ENCODE measurements around the gene HMX1. TPM values are rescaled to one million over a fixed set of nuclear protein-coding genes. Genes with fewer than 3 reads are reported as not detected.

Gene HMX1
- total and polyA plus RNA-seq, 2 donors (not counting 1 experiment from before 2014, with no cell fraction given): not detected

DNA sequence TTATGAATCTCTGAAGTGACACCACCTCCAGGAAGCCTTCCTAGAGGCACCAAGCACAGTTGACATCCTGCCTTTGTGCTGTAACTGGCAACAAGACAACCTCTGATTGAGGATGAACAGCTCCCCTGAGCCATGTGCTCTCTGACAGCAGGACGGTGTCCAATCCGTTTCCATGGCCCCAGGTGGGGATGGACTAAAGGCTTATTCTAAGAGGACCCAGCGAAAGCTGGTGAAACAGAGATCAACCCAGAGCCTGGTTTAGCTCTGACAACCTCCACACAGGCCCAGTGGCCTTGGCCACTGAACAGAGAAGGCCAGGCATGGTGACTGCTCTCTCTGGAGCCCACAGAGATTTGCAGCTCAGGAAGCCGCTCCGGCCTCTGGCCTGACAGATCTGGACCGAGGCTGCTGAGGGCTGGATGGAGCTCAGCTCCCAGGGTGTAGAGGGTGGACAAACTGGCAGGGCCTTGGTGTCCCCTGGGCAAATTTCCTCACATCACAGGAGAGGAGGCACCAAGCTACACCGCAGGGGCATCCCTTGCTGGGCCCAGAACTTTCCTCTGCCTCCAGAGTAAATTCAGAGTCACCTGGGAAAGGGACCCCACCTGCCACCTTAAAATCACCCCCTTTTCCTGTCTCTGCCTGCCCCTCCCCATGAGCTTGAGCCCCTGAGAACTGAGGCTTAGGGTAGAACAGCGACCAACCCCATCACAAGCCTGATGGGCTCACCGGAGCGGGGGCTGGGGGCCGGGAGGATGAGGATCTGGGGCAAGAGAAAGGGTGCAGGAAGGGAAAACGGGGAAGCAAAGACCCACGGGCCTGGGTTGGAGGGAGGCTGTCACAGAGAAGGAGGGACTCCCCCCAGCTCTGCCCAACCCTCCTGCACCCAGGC is 40.2 kb downstream of the HMX1 start:
- Histone ChIP-seq H3K9me3 (ENCODE audit: control extremely low read depth in 1 of 3, control insufficient read depth in 2 of 3, insufficient read depth in 1 of 3, low read length in 2 of 3) (peaks cover 0 to 12% (median 2%) of the 10 kb centered on the region in 3 donors), H2AFZ (ENCODE audit: insufficient read depth, low read depth, low read length, poor library complexity, severe bottlenecking) (no peak overlapping the region), H3K4me3 (ENCODE audit: control extremely low read depth in 1 of 5, extremely low read depth in 1 of 5, insufficient read depth in 1 of 5, low read depth in 2 of 5, low read length in 4 of 5) (no peak overlapping the region), H3K4me2 (replicated peaks; ENCODE audit: low read depth, low read length, poor library complexity, severe bottlenecking) (no peak overlapping the region), H3K9ac (ENCODE audit: low read length) (no peak overlapping the region), H3K36me3 (replicated peaks in 1 of 2; ENCODE audit: control extremely low read depth in 1 of 2, control insufficient read depth in 1 of 2, extremely low read depth in 1 of 2, insufficient read depth in 2 of 2, low read length in 1 of 2) (no peaks in the 10 kb centered on the region), H4K20me1 (ENCODE audit: control insufficient read depth, insufficient read depth, low read length, poor library complexity, severe bottlenecking) (no peaks in the 10 kb centered on the region), H3K4me1 (ENCODE audit: control insufficient read depth in 2 of 2, insufficient read depth in 2 of 2, low read length in 2 of 2) (no peaks in the 10 kb centered on the region), H3K79me2 (ENCODE audit: control insufficient read depth, insufficient read depth, low read length) (no peaks in the 10 kb centered on the region), H3K27ac (ENCODE audit: low read length in 2 of 2) (no peak overlapping the region), H3K27me3 (replicated peaks in 1 of 4; ENCODE audit: control extremely low read depth in 1 of 4, control insufficient read depth in 3 of 4, insufficient read depth in 4 of 4, low read length in 3 of 4) (no peaks in the 10 kb centered on the region)
- intact Hi-C loops (cut with micrococcal nuclease): no loop called here
- H3K27me3 Mint-ChIP-seq: no peaks in the 10 kb centered on the region
- H3K9me3 Mint-ChIP-seq (ENCODE audit: insufficient read depth): no peaks in the 10 kb centered on the region
- WGBS (ENCODE audit: insufficient coverage): 70% methylated on average over 9 of the region's 13 CpGs
- TF ChIP-seq, protein P1, sequence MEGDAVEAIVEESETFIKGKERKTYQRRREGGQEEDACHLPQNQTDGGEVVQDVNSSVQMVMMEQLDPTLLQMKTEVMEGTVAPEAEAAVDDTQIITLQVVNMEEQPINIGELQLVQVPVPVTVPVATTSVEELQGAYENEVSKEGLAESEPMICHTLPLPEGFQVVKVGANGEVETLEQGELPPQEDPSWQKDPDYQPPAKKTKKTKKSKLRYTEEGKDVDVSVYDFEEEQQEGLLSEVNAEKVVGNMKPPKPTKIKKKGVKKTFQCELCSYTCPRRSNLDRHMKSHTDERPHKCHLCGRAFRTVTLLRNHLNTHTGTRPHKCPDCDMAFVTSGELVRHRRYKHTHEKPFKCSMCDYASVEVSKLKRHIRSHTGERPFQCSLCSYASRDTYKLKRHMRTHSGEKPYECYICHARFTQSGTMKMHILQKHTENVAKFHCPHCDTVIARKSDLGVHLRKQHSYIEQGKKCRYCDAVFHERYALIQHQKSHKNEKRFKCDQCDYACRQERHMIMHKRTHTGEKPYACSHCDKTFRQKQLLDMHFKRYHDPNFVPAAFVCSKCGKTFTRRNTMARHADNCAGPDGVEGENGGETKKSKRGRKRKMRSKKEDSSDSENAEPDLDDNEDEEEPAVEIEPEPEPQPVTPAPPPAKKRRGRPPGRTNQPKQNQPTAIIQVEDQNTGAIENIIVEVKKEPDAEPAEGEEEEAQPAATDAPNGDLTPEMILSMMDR (IDR thresholded peaks at IDR 0.05): no peak
- TF ChIP-seq EZH2 (IDR thresholded peaks at IDR 0.05; ENCODE audit: borderline replicate concordance, insufficient read depth, low read depth, low read length, poor library complexity, severe bottlenecking): no peak
- H3K4me1 Mint-ChIP-seq: no peaks in the 10 kb centered on the region
- POLR2A ChIA-PET: no interaction called here
- DNase-seq (no peak), ATAC-seq (ENCODE audit: low read depth) (no peak)
- CTCF ChIA-PET: no interaction called here
- H3K4me3 Mint-ChIP-seq: no peak overlapping the region
- H3K27ac Mint-ChIP-seq: no peak overlapping the region

GRCh38 chr4:8830611-8831200 is 40.9 kb downstream of the HMX1 start:
- Histone ChIP-seq H3K4me3 (ENCODE audit: control extremely low read depth in 1 of 5, extremely low read depth in 1 of 5, insufficient read depth in 1 of 5, low read depth in 2 of 5, low read length in 4 of 5) (no peak overlapping the region), H3K4me2 (replicated peaks; ENCODE audit: low read depth, low read length, poor library complexity, severe bottlenecking) (no peak overlapping the region), H3K79me2 (ENCODE audit: control insufficient read depth, insufficient read depth, low read length) (no peaks in the 10 kb centered on the region), H2AFZ (ENCODE audit: insufficient read depth, low read depth, low read length, poor library complexity, severe bottlenecking) (no peak overlapping the region), H3K9ac (ENCODE audit: low read length) (no peak overlapping the region), H4K20me1 (ENCODE audit: control insufficient read depth, insufficient read depth, low read length, poor library complexity, severe bottlenecking) (no peaks in the 10 kb centered on the region), H3K4me1 (ENCODE audit: control insufficient read depth in 2 of 2, insufficient read depth in 2 of 2, low read length in 2 of 2) (no peaks in the 10 kb centered on the region), H3K36me3 (replicated peaks in 1 of 2; ENCODE audit: control extremely low read depth in 1 of 2, control insufficient read depth in 1 of 2, extremely low read depth in 1 of 2, insufficient read depth in 2 of 2, low read length in 1 of 2) (no peaks in the 10 kb centered on the region), H3K27ac (ENCODE audit: low read length in 2 of 2) (no peak overlapping the region), H3K9me3 (ENCODE audit: control extremely low read depth in 1 of 3, control insufficient read depth in 2 of 3, insufficient read depth in 1 of 3, low read length in 2 of 3) (peaks cover 0 to 12% (median 2%) of the 10 kb centered on the region in 3 donors), H3K27me3 (replicated peaks in 1 of 4; ENCODE audit: control extremely low read depth in 1 of 4, control insufficient read depth in 3 of 4, insufficient read depth in 4 of 4, low read length in 3 of 4) (no peaks in the 10 kb centered on the region)
- Mint-ChIP-seq H3K27ac (no peak overlapping the region), H3K9me3 (ENCODE audit: insufficient read depth) (no peaks in the 10 kb centered on the region), H3K4me3 (no peak overlapping the region), H3K4me1 (no peaks in the 10 kb centered on the region), H3K27me3 (no peaks in the 10 kb centered on the region)
- ChIA-PET CTCF (no interaction called here), POLR2A (no interaction called here)
- TF ChIP-seq, protein P1 (IDR thresholded peaks at IDR 0.05): no peak
- no peak for TF ChIP-seq EZH2 (IDR thresholded peaks at IDR 0.05; ENCODE audit: borderline replicate concordance, insufficient read depth, low read depth, low read length, poor library complexity, severe bottlenecking)
- ATAC-seq (ENCODE audit: low read depth) (no peak), DNase-seq (no peak)
- intact Hi-C loops (cut with micrococcal nuclease): no loop called here
- 80% methylated on average over 10 of the region's 11 CpGs for WGBS (ENCODE audit: insufficient coverage)

Data from B cell (primary cell).